GM18498 (cell line): ENCODE data around the gene SCUBE3.

Experiments
- ATAC-seq: cut with Tn5 transposase; IDR thresholded peaks from one replicate; pipeline ENCODE4 v1.9.1; 2021; ENCODE audit warnings: mild to moderate bottlenecking, moderate library complexity; ENCODE audit not compliant: unreplicated experiment

SCUBE3 gene

GRCh38 chr6:35297601-35298481, 84.1 kb downstream of the SCUBE3 start, which contains the start of gene DEF6:
DEF6 (plus strand) TSS chr6:35297818; CDS start chr6:35297857, 39 bp downstream.
- ATAC-seq, result peak; percentile 77

- no peak for ATAC-seq
These were observed 84.9 kb downstream of the SCUBE3 start for GRCh38 chr6:35298625-35299140.

- ATAC-seq, result no peak
These were observed 85.9 kb downstream of the SCUBE3 start for GRCh38 chr6:35299674-35300073.

- no peak for ATAC-seq
These were observed 87.1 kb downstream of the SCUBE3 start for GRCh38 chr6:35300848-35301247.
